NCI-H1436 (cell line): ENCODE data around the gene ZC3H12A.

Source experiments
- DNase-seq: peaks from one replicate; lab custom pipeline; 2025; lab: John Stamatoyannopoulos, UW

Gene ZC3H12A

DNA sequence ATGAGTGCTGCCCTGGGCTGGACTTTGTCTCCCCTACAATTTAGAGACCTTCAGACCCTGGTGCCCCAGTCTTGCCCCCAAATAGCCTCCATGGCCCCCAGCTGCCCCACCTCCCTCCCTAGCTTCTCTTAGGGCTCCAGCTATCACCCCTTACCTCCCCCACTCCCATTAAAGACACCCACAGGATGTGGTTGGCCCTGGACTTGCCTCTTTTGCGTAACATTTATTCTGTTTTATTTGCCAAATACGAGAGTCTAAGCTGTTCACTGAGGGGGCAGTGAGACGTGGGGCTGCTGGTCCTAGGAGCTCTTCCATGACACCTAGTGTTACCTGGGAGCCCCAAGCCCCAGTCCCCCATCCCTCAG, 4.5 kb downstream of the ZC3H12A start:
- DNase-seq: no peak

DNA sequence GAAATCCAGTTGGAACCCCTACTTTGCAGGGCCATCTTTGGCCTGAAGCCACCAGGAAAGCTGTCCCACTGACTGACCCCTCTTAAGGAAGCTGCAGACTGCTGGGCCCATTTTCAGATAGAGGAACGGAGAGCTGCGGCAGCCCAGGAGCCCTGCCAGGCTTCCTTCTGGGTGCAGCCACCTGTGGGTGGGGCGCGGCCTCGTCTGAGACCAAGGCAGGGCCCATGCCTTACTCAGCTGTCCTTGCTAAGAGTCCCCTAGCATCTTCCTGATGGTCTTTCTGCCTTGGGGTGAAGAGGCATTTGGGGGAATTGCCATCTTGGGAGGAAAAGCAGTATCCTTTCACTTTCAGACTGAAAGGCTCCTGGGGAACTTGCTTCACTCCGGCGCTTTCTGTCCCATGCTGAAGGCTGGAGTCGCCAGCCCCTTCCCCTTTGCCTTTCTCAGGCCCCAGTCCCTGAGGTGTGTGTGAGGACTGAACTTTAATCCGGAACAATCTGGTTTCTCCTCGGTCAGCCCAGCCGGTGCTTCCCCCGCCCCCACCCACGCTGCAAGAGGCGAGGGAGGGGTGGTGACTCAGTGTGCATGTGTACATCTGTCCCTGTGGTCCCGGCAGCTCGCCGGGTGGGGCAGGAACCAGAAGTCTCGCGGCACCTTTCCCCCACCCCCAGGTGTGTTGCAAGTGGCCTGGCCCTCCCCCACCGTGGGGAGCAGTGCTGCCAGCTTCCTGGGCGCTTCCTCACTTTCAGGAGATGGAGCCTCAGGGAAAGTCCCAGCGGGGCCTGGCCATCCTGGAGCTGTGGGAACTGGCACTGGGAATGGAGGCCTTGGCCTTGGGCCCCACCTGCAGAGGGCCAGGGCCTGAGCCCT, 5.1 kb downstream of the ZC3H12A start:
- DNase-seq: no peak

DNA sequence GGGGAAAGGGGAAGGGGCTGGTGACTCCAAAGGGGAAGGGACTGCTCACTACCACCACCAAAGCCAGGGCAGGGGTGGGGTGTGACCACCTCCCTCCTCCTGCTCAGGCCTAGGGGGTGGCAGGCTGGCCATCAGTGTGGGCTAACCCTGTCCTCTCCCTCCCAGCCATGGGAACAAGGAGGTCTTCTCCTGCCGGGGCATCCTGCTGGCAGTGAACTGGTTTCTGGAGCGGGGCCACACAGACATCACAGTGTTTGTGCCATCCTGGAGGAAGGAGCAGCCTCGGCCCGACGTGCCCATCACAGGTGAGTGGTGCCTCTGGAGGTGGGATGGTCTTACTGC, 5.7 kb downstream of the ZC3H12A start:
- DNase-seq: no peak

DNA sequence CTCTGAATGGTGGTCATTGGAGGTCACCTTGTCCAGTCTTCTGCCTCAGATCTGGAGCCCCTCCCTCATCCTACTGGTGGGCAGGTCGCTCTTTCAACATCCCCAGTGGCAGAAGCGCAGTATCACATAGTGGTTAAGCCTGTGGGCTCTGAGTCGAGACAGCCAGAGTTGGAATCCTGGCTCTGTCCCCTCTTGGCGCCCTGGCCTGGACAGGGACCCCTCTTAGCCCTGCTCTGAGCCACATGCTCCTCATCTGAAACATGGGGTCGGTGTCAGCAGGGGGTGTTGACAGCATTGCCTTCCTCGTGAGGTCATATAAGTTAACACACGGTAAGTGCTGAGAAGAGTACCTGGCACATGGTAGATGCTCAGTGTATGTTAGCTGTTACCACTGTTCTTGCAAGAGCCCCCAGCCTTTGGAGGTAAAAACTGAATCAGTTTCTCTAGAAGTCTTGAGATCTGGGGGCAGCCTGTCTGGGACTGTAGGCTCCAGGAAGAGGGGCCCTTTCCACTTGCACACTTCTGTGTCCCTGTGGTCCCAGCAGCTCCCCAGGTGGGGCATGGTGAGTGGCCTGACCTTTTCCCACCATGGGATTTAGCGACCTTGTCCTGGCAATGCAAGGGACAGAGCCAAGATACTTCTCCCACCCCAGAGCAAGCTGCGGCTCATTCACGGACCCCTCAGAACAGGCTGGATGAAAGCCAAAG, 6.4 kb downstream of the ZC3H12A start:
- DNase-seq: no peak

DNA sequence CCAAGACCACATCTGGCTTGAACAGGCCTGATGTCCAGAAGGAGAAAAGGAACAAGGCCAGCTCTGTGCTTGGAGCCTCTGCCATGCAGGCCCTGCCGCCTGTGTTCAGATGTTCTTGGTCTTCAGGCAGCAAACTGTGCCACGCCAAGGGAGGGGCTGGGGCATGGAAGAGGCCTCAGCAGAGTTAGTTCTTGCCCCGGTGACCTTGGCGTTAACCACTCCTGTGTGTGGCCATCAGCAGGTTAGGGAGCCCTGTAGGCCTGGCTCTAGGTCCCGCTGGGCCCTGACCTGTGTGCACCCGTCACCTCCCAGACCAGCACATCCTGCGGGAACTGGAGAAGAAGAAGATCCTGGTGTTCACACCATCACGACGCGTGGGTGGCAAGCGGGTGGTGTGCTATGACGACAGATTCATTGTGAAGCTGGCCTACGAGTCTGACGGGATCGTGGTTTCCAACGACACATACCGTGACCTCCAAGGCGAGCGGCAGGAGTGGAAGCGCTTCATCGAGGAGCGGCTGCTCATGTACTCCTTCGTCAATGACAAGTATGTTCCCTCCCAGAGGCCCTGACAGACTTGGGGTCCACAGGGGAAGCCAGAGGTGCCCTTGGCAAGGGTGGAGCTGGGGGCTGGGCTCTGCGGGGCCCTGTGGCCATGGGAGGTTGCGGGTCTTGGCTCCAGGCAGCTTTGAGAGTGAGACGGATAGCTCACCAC, 7.1 kb downstream of the ZC3H12A start:
- DNase-seq: no peak

DNA sequence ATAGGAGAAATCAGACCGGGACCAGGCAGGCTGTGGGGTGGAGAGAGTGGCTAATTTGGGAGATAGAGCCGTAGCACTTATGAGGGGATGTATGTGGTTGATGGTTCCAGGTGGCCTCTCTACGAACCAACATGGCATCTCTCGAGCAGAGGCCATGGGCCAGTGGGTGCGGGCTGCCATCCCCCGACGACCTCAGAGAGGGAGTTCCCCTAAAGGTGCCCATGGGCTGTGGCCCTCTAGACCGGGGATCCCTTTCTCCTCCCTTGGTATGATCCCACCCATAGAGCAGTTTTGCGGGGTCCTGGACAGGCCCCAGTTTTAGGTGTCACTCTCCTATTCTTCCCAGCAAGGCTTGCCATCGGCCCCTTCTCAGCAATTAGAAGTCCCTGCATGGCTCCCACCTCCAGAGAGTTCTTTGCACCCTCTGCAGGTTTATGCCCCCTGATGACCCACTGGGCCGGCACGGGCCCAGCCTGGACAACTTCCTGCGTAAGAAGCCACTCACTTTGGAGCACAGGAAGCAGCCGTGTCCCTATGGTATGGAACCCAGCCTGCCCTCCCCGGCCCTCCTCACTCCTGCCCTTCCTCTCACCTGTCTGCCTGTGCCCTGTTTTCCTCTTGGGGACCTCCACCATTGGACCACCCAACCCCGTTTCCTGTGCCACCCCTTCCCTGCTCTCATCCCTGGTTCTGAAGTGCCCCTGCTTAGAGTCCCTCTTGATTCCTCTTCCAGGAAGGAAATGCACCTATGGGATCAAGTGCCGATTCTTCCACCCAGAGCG, 7.8 kb downstream of the ZC3H12A start:
- DNase-seq: no peak

DNA sequence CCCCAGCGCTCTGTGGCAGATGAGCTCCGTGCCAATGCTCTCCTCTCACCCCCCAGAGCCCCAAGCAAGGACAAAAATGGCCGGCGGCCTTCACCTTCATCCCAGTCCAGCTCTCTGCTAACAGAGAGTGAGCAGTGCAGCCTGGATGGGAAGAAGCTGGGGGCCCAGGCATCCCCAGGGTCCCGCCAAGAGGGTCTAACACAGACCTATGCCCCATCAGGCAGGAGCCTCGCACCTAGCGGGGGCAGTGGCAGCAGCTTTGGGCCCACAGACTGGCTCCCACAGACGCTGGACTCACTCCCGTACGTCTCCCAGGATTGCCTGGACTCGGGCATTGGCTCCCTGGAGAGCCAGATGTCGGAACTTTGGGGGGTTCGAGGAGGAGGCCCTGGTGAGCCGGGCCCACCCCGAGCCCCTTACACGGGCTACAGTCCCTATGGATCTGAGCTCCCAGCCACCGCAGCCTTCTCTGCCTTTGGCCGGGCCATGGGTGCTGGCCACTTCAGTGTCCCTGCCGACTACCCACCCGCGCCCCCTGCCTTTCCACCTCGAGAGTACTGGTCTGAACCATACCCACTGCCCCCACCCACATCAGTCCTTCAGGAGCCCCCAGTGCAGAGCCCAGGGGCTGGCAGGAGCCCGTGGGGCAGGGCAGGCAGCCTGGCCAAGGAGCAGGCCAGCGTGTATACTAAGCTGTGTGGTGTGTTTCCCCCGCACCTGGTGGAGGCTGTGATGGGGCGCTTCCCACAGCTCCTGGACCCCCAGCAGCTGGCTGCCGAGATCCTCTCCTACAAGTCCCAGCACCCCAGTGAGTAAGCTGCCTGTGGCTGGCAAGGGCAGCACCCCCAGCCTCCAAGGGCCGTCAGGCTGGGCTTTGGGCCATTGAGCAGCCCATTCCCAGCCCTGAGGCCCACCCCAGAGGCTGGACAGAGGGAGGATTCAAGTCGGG, 8.7 kb downstream of the ZC3H12A start:
- DNase-seq: no peak

DNA sequence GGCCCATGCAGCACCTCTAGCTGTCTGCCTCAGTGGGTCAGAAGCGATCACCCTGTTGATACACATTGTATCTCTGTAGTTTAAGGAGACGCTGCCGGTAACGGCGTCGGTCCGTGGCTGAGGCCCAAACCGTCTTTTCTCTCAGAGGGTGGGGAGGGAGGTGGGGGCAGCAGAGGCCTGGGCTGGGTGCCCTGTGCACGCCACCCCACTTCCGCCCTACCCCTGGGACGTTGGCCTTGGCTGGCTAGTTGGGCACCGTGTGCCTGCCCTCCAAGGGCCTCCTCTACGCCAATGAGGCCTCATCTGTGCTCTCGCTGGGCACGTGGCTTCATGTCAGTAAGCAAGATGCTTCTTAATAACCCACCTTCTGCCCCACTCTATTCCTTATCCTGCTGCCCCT, 9.4 kb downstream of the ZC3H12A start:
- DNase-seq: no peak

DNA sequence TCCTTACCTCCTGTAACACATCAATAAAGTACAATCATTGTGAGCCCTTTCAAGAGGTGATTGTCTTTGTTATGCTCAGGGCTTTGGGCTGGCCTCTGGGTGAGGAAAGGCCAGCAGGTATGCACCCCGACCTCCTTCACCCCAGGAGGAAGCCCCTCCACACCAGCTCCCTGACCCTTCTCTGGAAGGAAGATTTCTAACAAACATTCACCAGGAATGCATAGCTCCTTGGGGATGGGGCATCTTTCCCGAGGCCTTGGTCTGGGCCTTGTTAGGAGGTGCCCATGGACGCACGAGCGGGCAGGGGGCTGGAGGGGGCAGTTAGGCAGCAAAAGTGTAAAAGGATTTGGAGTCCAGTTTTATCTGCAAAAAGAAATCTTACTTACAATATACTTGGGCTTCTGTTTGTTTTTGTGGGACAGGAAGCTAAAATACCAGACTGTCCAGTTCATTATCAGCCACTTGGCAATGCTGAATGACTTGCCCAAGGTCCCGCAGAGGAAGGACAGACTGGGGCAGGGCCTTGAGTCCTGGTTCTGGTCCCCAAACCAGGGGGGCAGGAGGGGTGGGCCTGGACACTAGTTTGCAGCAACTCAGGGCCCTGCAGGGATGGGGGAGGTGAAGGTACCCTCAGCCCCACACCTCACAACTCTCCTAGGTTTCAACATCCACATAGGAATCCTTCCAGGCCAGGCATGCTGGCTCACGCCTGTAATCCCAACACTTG, 10.1 kb downstream of the ZC3H12A start:
- DNase-seq: no peak

DNA sequence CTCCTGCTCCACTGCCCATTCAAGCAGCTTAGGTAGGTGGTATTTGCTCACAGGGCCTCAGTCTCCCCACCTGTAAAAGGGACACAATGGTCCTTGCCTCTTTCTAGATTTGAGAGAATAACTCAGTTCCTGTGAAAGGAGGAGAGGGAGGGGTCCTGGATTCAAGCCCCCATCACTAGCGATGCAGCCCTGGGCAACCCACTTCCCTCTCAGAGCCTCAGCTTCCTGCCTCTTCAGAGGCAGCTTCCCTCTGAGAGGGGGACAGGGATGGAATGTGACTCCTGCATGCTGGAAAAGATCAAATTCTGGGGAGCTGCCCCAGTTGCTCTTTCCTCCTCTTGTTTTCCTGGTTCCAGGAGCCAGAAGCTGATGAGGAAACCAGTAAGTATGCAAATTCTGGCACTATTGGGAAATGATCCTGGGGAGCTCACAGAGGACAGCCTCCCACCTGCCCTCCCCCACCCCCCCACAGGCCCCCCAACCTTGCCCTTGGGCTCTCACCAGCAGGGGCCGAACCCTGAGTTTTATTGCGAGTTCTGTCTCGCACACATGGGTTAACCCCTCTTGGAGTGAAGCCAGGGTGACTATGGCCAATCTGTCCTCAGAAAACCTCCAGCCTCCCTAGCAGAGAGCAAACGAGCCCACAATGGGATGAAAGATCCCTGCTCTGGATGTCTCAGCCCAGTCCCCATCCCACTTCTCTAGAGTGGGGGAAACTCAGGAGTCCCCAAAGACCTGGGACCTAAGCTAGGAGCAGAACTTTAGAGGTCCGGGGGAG, 11.7 kb downstream of the ZC3H12A start:
- no peak for DNase-seq

DNA sequence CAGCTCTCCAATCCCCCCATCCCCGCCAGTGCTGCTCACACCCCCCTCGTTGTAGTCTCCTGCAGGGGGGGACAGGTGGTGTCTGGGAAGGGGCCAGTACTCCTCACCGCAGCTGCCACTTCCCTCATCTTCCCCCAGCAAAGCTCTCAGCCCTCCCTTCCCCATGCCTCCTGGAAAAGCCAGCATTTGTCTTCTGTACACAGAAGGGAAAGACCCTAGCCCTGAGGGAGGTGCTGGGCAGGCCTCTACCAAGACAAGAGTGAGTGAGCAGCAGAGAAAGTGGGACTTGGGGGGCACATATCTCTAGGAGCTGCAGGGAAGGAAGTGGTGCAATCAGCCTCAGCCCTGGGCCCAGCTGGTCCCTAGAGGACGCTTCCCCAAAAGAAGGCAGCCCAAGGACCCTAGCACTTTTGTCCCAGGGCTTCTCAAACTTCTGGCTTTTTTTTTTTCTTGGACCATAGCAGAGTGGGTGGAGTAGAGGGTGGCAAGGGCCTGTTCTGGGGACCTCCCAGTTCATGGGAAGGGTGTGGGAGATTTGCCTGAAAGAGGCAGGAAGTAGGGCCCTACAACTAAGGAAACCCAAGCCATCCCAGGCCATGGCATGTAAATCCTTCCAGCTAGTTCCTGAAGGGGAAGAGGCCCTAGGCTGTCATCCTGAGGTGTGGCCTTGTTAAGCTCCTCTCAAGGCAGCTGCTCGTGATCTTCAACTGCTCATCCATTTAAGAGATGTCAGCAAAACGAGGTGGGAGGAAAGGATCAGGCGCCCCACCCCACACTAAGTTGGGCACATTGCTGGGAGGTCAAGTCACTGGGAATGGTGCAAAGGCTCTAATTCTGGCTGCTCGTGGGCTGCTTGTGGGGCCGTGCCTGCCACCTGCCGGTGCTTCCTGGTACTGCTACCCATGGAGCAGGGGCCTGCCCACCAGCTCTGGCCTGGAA, 12.6 kb downstream of the ZC3H12A start:
- DNase-seq: peak; percentile 9

DNA sequence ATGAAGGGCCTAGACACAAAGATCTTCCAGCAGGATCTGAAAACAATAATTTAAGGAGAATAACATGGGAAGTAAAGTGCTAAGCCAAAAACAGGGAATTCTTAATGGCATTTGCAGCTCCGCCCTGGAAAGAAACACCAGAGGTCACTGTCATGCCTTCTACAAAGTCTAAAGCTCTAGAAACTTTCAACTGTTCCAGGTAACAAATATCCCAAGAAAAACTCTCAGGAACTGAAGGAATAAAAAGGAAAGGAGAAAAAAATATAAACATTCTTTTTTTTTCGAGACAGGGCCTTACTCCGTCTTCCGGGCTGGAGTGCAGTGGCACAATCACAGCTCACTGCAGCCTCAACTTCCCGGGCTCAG, 13.2 kb downstream of the ZC3H12A start:
- DNase-seq: no peak

DNA sequence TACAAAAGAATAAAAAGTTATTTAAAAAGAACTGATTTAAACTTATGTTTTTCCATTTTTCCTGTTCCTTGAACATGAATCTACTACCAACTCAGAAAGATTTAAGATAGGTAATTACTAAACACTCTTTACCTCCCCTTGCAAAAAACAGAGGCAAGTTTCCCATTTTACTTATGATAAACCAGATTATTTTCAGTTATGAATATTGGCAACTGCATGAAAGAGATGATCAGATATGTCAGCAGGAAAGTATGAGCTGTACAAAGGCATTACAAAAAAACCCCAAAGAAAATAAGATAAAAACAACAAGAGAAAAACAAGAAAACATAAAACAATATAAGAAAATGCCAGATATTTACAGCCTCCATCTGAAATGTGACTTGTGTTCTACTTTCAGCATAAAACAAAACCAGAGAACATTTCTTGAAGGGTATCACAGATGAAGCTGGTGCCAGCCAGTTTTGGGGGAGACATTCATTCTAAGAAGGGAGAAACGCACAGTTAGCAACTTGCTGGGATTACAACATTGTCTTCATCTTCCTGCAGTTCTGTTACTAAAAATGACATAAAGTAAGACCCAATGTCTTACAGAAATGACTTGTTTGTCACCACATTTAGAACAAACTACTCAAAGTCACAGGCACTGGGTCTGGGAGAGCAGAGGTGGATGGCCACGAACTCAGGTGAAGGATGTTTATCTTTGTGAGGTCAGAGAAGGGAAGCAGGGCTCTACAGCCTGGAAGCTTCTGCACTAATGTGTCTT, 19.1 kb downstream of the ZC3H12A start:
- DNase-seq: no peak

DNA sequence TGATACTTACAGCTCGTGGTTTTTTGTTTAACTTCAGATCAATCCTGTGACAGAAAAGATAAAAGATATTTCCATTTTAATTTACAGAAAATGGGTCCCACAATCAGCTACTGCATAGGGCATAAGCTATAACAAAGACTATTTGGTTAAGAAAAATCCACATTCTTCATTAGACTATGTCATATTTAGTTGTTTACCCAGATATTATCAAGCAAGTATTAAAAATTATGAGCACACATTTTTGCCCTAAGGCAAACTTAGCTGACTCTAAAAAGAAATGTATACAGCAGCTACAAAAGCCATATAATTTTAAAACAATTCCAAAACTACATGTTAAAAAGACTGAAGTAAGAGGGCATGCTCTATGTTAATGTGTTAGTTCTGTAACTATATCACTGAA, 21.5 kb downstream of the ZC3H12A start:
- no peak for DNase-seq

DNA sequence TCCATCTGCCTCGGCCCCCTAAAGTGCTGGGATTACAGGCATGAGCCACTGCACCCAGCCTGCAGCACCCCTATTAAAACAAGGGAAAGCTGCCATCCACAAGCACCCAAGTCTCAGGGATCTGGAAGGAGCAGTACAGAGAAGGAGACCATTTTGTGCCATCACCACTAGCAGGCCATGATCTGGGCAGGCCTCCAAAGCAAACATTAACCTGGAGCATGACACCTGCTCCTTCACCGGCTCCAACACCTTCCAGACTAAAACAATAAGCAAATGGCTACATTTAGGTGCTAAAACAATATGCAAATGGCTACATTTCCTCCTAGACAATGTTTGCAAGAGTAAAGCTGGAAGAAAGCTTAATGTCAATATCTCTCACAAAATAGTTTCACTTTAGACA, 23.5 kb downstream of the ZC3H12A start:
- DNase-seq: peak; percentile 67

DNA sequence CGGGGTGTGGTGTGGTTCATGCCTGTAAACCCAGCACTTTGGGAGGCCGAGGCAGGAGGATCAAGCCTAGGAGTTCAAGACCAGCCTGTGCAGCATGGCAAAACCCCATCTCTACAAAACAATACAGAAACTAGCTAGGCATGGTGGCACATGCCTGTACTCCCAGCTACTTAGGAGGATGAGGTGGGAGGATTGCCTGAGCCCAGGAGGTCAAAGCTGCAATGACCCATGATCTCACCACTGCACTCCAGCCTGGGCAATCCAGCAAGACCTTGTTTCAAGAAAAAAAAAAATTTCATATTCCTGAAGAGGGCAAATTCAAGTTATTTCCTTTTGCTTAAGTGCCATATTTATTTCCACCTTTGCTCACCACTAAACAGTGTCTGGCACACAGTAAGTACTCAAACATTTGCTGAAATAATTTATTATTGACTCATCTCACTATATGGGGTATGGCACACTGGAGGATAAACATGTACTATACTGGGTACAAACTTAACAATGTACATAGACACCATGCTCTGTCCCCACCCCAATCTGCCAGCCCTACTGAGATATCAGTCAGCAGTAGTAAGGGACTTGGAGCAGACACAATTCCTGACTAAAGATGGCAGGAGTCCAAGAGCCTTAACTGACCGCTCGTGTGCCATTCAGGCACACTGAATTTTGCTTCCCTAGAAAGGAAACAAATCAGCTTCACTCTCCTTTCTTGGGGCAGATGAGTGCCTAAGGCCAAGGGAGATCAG, 24.7 kb downstream of the ZC3H12A start:
- no peak for DNase-seq

DNA sequence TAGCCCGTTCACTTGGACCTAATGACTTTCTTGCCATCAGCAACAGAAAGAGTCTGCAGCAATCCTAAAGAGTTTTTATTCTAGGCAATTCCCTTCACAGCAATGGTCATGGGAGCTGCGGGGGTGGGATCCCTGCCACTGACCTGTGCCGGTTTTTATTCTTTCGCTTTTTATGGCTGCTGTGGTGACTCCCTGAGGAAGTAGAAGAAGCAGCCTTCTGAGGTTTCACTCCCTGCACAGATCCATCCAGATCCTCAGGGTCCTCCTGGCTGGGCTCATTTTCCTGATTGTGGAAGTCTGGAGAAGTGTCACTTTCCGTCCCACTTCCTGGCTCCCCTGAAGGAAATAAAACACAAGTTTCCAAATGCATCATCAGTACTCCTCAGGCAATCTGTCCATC, 27.3 kb downstream of the ZC3H12A start:
- DNase-seq: no peak
